Breast epithelium (tissue), 4 donors: ENCODE measurements around the gene GPSM1. TPM values are rescaled to one million over a fixed set of nuclear protein-coding genes. Genes with fewer than 3 reads are reported as not detected.

Experiments used
- DNase-seq, 2 donors: peaks; one replicate each; pipeline ENCODE4 v3.0.0-alpha.2; 2019; ENCODE audit warnings: low spot score in 2 of 2
- H3K27ac ChIP-seq, 2 donors: fragments of 200-600 bp; sonication (generic) in 1 of 2; one replicate each; pipeline ENCODE4 v1.5.1; 2016 to 2019; ENCODE audit warnings: mild to moderate bottlenecking in 1 of 2
- H3K27me3 ChIP-seq, 2 donors: fragments of 200-600 bp; sonication (generic) in 1 of 2; one replicate each; pipeline versions ENCODE4 v1.5.1 to v1.6.0; 2017 to 2019; ENCODE audit warnings: control low read depth in 1 of 2, mild to moderate bottlenecking in 1 of 2
- H3K36me3 ChIP-seq: fragments of 200-600 bp; one replicate; pipeline ENCODE4 v1.5.1; 2019
- H3K4me1 ChIP-seq, 2 donors: fragments of 200-600 bp; sonication (generic); one replicate each; pipeline ENCODE4 v1.5.1; 2016 to 2019; ENCODE audit warnings: control low read depth in 1 of 2
- H3K4me3 ChIP-seq, 3 donors: fragments of 200-600 bp; sonication (generic); 1 replicate in 2 of 3; 2 replicates in 1 of 3; pipeline ENCODE4 v1.5.1; 2016 to 2019; ENCODE audit warnings: mild to moderate bottlenecking in 3 of 3, moderate library complexity in 2 of 3
- H3K9me3 ChIP-seq, 2 donors: fragments of 200-600 bp; sonication (generic) in 1 of 2; one replicate each; pipeline ENCODE4 v1.5.1; 2016 to 2019; ENCODE audit warnings: control low read depth in 1 of 2
- CTCF ChIP-seq, 3 donors: fragments of 450-650 bp; IDR thresholded peaks; one replicate each; pipeline ENCODE4 v1.5.1; 2016 to 2017; ENCODE audit warnings: antibody characterized with exemption in 3 of 3, mild to moderate bottlenecking in 3 of 3, moderate library complexity in 3 of 3
- POLR2A ChIP-seq: fragments of 450-650 bp; IDR thresholded peaks from one replicate; pipeline ENCODE4 v1.6.1; 2016; ENCODE audit warnings: antibody characterized with exemption, mild to moderate bottlenecking, moderate library complexity
- POLR2AphosphoS5 ChIP-seq, 3 donors: sonication (generic); formaldehyde crosslinking; IDR thresholded peaks; one replicate each; pipeline ENCODE4 v1.6.1; 2017; ENCODE audit warnings: antibody characterized with exemption in 3 of 3
- intact Hi-C: fragments of 100-400 bp; cut with DNase I; formaldehyde crosslinking; loops from one replicate; pipeline ENCODE4 v1.15.1; 2023; ENCODE audit warnings: low total_unique reads
- total RNA-seq, 3 donors: library from RNA; depleted of rRNA; stranded (reverse); fragments of >200 nt; gene quantifications; one replicate each; pipeline ENCODE4 v1.1.0, GENCODE V29; 2016

GPSM1 gene
- total RNA-seq, 3 donors from 2014 or later: 5.6 to 19.0 (median 8.6) TPM

GRCh38 chr9:136280535-136281315 lies 46.6 kb upstream of the GPSM1 start:
- H3K27ac ChIP-seq: no peak overlapping the region
- peaks cover 0 to 42% of the 10 kb centered on the region in 2 donors for H3K27me3 ChIP-seq
- no peak for DNase-seq
- H3K9me3 ChIP-seq: no peaks in the 10 kb centered on the region
- H3K4me3 ChIP-seq: no peak overlapping the region
- intact Hi-C loops: no loop called here
- H3K36me3 ChIP-seq: no peaks in the 10 kb centered on the region
- TF ChIP-seq POLR2A (no peak), POLR2AphosphoS5 (IDR thresholded peaks at IDR 0.05) (no peak), CTCF (IDR thresholded peaks at IDR 0.05) (no peak)
- no peaks in the 10 kb centered on the region for H3K4me1 ChIP-seq

- Histone ChIP-seq H3K9me3 (no peaks in the 10 kb centered on the region), H3K4me1 (no peaks in the 10 kb centered on the region), H3K4me3 (no peak overlapping the region), H3K27ac (no peak overlapping the region), H3K27me3 (peaks cover 0 to 42% of the 10 kb centered on the region in 2 donors), H3K36me3 (no peaks in the 10 kb centered on the region)
- DNase-seq: no peak
- TF ChIP-seq POLR2AphosphoS5 (IDR thresholded peaks at IDR 0.05) (no peak), POLR2A (no peak), CTCF (IDR thresholded peaks at IDR 0.05) (no peak)
- intact Hi-C loops: no loop called here
Measured at GRCh38 chr9:136281421-136282271, 45.7 kb upstream of the GPSM1 start.

- H3K27me3 ChIP-seq: peaks cover 0 to 45% of the 10 kb centered on the region in 2 donors
- intact Hi-C loops: no loop called here
- DNase-seq: no peak
Measured at GRCh38 chr9:136282272-136282861, 45.0 kb upstream of the GPSM1 start.

GRCh38 chr9:136283291-136284235 lies 43.8 kb upstream of the GPSM1 start:
- H3K4me1 ChIP-seq: no peaks in the 10 kb centered on the region
- DNase-seq: peak; percentile 66 to 79
- peaks cover 4 to 46% of the 10 kb centered on the region in 2 donors for H3K27me3 ChIP-seq
- intact Hi-C loops: no loop called here
- H3K9me3 ChIP-seq: no peaks in the 10 kb centered on the region
- H3K27ac ChIP-seq: no peak overlapping the region
- TF ChIP-seq CTCF (IDR thresholded peaks at IDR 0.05) (peak; percentile 42 to 80 (median 69)), POLR2AphosphoS5 (IDR thresholded peaks at IDR 0.05) (no peak), POLR2A (no peak)
- H3K36me3 ChIP-seq: no peaks in the 10 kb centered on the region
- H3K4me3 ChIP-seq: peak overlapping the region; percentile 15 to 56 (median 35)

More at GRCh38 chr9:136282272-136282861, 45.0 kb upstream of the GPSM1 start:
- no peaks in the 10 kb centered on the region for H3K36me3 ChIP-seq
- no peak for TF ChIP-seq CTCF (IDR thresholded peaks at IDR 0.05)
- no peak for TF ChIP-seq POLR2A
- TF ChIP-seq POLR2AphosphoS5 (IDR thresholded peaks at IDR 0.05): no peak
- no peaks in the 10 kb centered on the region for H3K4me1 ChIP-seq
- no peaks in the 10 kb centered on the region for H3K9me3 ChIP-seq
- H3K27ac ChIP-seq: no peak overlapping the region
- H3K4me3 ChIP-seq: no peak overlapping the region
